Activated effector memory CD4-positive, alpha-beta T cell treated with anti-CD3 and anti-CD28 coated beads, Interleukin-2, amount 50 U/mL, for 16 hours (primary cell): ENCODE data around the gene AP4B1.
"Not testable (repeated sequence)": the region's sequence is repeated elsewhere in the genome, so short reads cannot be mapped to it uniquely, and the experiment has no call there.

Source experiments
- DNase-seq: peaks from one replicate; pipeline ENCODE4 v3.0.0-alpha.2; 2020

The AP4B1 gene

DNA sequence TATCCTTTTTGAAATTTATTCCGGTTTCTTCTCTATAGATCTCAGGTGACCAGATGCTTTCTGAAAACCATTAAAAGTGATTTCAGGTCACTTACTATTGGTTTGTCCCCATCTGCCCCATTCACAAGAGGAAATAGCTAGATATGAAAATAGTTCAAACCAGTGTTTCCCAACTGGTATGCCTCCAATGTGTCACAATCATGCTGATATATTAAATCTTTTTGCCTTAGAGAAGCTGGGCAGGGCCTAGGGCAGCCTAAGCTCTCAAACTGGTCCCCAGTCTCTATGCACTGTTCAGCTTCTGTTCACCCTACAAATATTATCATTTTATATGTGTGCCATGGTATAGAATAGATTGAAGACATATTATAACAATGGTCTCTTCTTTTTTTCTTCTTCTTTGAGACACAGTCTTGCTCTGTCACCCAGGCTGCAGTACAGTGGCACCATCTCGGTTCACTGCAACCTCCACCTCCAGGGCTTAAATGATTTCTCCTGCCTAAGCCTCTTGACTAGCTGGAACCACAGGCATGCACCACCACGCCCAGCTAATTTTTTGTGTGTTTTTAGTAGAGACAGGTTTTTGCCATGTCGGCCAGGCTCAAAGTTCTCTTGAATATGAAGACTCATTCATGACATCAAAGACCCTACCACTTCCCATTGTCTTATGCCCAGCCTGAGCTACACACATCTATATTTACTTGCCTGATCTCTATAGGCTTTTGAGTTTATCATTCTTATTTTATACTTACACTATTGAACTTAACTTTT is 48.8 kb downstream of the AP4B1 start:
- no peak for DNase-seq

DNA sequence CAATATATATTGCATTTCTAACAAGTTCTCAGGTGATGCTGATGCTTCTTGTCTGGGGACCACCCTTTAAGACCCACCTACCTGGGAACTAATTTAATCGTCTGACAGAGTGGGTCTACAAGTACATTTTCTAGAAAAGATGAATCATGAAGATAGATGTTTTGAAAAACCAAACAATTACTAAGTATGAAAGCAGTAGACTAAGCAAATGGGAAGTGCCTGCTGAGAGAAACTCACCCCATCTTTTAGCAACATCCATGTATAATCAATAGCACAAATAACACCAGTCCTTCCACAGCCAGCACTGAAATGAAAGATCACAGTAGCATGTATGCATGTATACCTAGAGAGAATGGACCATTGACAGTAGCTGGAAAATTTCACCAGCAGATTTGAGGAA is 50.4 kb downstream of the AP4B1 start:
- DNase-seq: no peak

DNA sequence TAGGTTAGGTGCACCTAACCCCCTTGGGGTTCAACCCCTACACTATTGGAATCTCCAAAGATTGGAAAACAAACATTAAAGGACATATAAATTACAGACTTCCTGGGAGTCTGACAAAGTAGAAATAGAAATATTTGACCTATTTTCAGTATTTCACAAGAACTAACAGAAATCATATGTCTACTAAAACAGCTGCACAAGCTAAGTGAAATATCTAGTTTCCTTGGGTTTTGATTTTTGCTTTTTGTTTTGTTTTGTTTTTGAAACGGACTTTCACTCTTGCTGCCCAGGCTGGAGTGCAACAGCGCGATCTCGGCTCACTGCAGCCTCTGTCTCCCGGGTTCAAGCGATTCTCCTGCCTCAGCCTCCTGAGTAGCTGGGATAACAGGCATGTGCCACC is 51.9 kb downstream of the AP4B1 start:
- not testable (repeated sequence) for DNase-seq

DNA sequence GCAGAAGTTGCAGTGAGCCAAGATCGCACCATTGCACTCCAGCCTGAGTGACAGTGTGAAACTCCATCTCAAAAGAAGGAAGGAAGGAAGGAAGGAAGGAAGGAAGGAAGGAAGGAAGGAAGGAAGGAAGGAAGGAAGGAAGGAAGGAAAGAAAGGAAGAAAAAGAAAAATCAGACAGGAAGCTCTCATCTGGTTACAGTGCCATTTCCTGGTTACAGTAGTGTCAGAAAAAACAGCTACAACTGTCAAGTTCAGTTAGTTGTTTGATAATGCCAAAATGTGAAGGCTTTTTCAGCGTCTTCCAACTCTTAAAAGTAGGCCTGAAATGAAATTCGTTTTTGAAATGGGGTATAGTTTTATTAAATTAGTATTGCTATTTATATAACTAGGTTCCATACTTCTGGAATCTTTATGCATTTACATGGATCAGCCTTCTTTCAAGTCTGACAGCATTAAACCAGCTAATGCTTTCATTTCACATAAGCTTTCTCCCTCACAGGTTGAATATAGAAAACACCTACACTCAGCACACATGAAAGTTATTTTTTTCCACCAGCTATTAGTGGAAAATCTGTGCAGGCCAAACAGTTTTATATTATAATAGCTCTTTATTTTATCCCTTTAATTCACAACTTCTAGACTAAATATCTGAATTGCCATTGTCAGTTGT is 54.3 kb downstream of the AP4B1 start:
- DNase-seq: no peak

DNA sequence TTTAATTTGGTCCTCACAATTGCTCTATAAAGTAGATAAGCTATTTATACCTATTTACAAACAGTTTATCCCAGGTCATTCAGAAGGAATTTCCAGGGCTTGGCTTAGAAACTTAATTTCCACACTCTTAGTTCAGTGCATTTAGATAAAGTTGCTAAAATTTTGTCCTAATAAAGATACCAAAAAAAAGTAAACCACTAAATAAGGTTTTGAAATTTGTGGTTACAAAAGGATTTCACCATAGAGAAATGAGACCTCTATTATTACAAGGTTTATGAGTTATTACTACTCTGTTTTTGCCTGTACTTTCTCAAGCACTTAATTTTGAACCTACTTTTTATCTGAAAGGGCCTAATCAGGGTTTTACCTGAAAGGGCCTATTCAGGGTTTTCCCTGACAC is 55.5 kb downstream of the AP4B1 start:
- DNase-seq: no peak

DNA sequence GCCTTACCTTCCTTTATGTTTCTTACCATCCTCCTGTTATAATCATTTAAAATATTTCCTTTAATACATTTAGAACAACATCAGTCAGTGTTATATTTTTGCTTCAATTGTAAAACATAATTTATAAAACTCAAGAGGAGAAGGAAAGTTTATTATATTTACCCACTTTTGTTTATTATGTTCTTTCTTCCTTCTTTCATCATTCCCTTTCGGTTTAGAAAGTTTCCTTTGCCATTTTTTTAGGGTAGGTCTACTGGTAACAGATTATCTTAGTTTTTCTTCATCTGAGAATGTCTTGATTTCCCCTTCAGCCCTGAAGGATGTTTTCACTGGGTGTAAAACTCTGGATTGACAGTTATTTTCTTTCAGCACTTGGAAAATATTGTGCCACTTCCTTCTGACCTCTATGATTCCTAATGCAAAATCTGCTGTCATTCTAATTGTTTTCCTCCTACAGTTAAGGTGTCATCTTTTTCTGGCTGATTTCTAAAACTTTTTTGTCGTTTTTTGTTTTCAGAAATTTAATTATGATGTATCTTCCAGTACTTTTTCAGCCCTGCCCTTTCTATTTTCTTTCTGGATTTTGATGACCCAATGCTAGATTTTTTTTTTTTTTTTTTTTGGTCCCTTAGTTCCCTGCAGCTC is 58.1 kb downstream of the AP4B1 start:
- DNase-seq: no peak
